ENCODE data around the gene BMERB1.

DNA sequence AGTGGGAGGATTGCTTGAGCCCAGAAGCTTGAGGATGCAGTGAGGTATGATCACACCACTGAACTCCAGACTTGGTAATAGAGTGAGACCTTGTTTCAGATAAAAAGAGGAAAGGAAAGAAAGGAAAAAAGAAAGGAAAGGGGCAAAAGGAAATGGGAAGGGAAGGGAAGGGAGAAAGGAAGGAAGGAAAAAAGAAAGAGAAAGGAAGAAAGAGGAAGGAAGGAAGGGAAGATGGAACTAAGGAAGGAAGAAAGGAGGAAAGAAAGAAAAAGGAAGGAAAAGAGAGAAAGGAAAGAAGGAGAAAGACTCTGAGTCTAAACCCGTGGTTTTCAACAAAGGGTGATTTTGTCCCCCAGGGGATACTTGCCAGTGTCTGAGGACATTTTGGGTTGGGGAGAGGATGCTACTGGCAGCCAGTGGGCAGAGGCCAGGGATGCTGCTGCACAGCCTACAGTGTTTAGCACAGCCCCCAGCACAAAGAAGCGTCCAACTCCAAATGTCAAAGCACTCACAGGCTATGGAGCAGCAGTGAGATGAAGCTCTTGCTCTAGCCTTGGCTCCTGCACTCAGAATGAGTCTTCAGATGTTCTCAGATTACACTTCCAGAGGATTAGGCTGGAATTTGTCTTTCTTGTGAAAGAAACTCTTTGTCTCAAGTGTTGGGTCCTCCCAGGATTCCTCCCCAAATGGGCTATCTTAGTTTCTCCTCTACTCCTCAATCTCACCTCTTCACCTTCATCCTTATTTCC is 64.2 kb downstream of the BMERB1 start:
- TF ChIP-seq TAF1 (IDR thresholded peaks at IDR 0.05; ENCODE audit: low read depth, low read length) (no peak), POLR2AphosphoS5 (IDR thresholded peaks at IDR 0.05; ENCODE audit: low read depth, low read length) (no peak), POLR2A (IDR thresholded peaks at IDR 0.05; ENCODE audit: low read depth, low read length) (no peak), PAX5 (IDR thresholded peaks at IDR 0.05; ENCODE audit: insufficient read depth, low read length, severe bottlenecking) (no peak), SPI1 (IDR thresholded peaks at IDR 0.05; ENCODE audit: low read depth, low read length) (no peak), POU2F2 (IDR thresholded peaks at IDR 0.05; ENCODE audit: low read depth, low read length) (no peak)

Data from GM12891 (cell line).